Sigmoid colon (tissue), 4 donors: Measurements from ENCODE around the gene NKD2.

Experiments
- POLR2A ChIP-seq, 2 donors: fragments of 450-650 bp; IDR thresholded peaks; one replicate each; pipeline ENCODE4 v1.6.1; 2016; ENCODE audit warnings: antibody characterized with exemption in 2 of 2, mild to moderate bottlenecking in 2 of 2, moderate library complexity in 2 of 2
- POLR2AphosphoS5 ChIP-seq, 4 donors: sonication (generic); formaldehyde crosslinking; IDR thresholded peaks; one replicate each; pipeline ENCODE4 v1.6.1; 2017; ENCODE audit warnings: antibody characterized with exemption in 4 of 4
- TF ChIP-seq, protein P1 (sequence below), 4 experiments: fragments of 450-650 bp in 3 of 4; fragments of 200-600 bp in 1 of 4; IDR thresholded peaks; one replicate each; pipeline ENCODE4 v1.5.1; 2016 to 2019; ENCODE audit warnings: antibody characterized with exemption in 4 of 4, mild to moderate bottlenecking in 3 of 4, moderate library complexity in 2 of 4

- TF ChIP-seq POLR2AphosphoS5 (IDR thresholded peaks at IDR 0.05), result no peak
- TF ChIP-seq POLR2A (IDR thresholded peaks at IDR 0.05), result no peak
- TF ChIP-seq, protein P1, sequence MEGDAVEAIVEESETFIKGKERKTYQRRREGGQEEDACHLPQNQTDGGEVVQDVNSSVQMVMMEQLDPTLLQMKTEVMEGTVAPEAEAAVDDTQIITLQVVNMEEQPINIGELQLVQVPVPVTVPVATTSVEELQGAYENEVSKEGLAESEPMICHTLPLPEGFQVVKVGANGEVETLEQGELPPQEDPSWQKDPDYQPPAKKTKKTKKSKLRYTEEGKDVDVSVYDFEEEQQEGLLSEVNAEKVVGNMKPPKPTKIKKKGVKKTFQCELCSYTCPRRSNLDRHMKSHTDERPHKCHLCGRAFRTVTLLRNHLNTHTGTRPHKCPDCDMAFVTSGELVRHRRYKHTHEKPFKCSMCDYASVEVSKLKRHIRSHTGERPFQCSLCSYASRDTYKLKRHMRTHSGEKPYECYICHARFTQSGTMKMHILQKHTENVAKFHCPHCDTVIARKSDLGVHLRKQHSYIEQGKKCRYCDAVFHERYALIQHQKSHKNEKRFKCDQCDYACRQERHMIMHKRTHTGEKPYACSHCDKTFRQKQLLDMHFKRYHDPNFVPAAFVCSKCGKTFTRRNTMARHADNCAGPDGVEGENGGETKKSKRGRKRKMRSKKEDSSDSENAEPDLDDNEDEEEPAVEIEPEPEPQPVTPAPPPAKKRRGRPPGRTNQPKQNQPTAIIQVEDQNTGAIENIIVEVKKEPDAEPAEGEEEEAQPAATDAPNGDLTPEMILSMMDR (IDR thresholded peaks at IDR 0.05), result no peak
Observed at GRCh38 chr5:1068204-1068894, 59.7 kb downstream of the NKD2 start.
